Skeletal muscle satellite cell (primary cell): ENCODE results near the gene FHL2.

ENCODE experiments used
- H3K27me3 ChIP-seq: 2 replicates; pipeline ENCODE4 v1.7.0; 2013; ENCODE audit warnings: low read length; ENCODE audit not compliant: control insufficient read depth, insufficient read depth
- H3K36me3 ChIP-seq: 2 replicates; pipeline ENCODE4 v1.7.0; 2013; ENCODE audit warnings: mild to moderate bottlenecking, control low read depth, low read length; ENCODE audit not compliant: insufficient read depth
- H3K4me1 ChIP-seq: 2 replicates; pipeline ENCODE4 v1.7.0; 2013; ENCODE audit warnings: low read length; ENCODE audit not compliant: control insufficient read depth, insufficient read depth
- H3K4me2 ChIP-seq: 2 replicates; pipeline ENCODE4 v1.7.0; 2013; ENCODE audit warnings: mild to moderate bottlenecking, low read length
- H3K4me3 ChIP-seq: 2 replicates; pipeline ENCODE4 v1.7.0; 2013; ENCODE audit warnings: low read length
- H3K9ac ChIP-seq: 2 replicates; pipeline ENCODE4 v1.7.0; 2013; ENCODE audit warnings: mild to moderate bottlenecking, low read depth, low read length, moderate library complexity
- H3K9me3 ChIP-seq: replicated peaks from 2 replicates; pipeline ENCODE4 v1.7.0; 2013; ENCODE audit warnings: mild to moderate bottlenecking, control low read depth, low read length

The FHL2 gene

GRCh38 chr2:105384861-105385260, 14.0 kb downstream of the FHL2 start:
- no peaks in the 10 kb centered on the region for H3K9me3 ChIP-seq
- no peak overlapping the region for H3K4me2 ChIP-seq
- no peaks in the 10 kb centered on the region for H3K27me3 ChIP-seq
- H3K4me1 ChIP-seq: peaks cover 68% of the 10 kb centered on the region
- H3K4me3 ChIP-seq: no peak overlapping the region
- no peak overlapping the region for H3K9ac ChIP-seq
- H3K36me3 ChIP-seq: peaks cover 88% of the 10 kb centered on the region

GRCh38 chr2:105384216-105384615, 14.6 kb downstream of the FHL2 start:
- Histone ChIP-seq H3K4me3 (no peak overlapping the region), H3K36me3 (peaks cover 88% of the 10 kb centered on the region), H3K4me1 (peaks cover 67% of the 10 kb centered on the region), H3K27me3 (no peaks in the 10 kb centered on the region), H3K9ac (no peak overlapping the region), H3K9me3 (no peaks in the 10 kb centered on the region), H3K4me2 (no peak overlapping the region)

GRCh38 chr2:105383432-105384166, 15.3 kb downstream of the FHL2 start:
- no peak overlapping the region for H3K4me3 ChIP-seq
- no peak overlapping the region for H3K9ac ChIP-seq
- peaks cover 66% of the 10 kb centered on the region for H3K4me1 ChIP-seq
- H3K4me2 ChIP-seq: no peak overlapping the region
- H3K9me3 ChIP-seq: no peaks in the 10 kb centered on the region
- no peaks in the 10 kb centered on the region for H3K27me3 ChIP-seq
- H3K36me3 ChIP-seq: peaks cover 93% of the 10 kb centered on the region

GRCh38 chr2:105382177-105382576, 16.7 kb downstream of the FHL2 start:
- H3K9me3 ChIP-seq: no peaks in the 10 kb centered on the region
- H3K27me3 ChIP-seq: no peaks in the 10 kb centered on the region
- no peak overlapping the region for H3K4me3 ChIP-seq
- H3K4me1 ChIP-seq: peaks cover 65% of the 10 kb centered on the region
- no peak overlapping the region for H3K4me2 ChIP-seq
- H3K9ac ChIP-seq: peak overlapping the region; percentile 32
- peaks cover 92% of the 10 kb centered on the region for H3K36me3 ChIP-seq

GRCh38 chr2:105381101-105381668, 17.7 kb downstream of the FHL2 start:
- Histone ChIP-seq H3K4me2 (peak overlapping the region; percentile 5), H3K4me3 (no peak overlapping the region), H3K4me1 (peaks cover 70% of the 10 kb centered on the region), H3K36me3 (peaks cover 93% of the 10 kb centered on the region), H3K27me3 (no peaks in the 10 kb centered on the region), H3K9ac (peak overlapping the region; percentile 32), H3K9me3 (no peaks in the 10 kb centered on the region)

GRCh38 chr2:105380432-105381100, 18.3 kb downstream of the FHL2 start:
- Histone ChIP-seq H3K9me3 (no peaks in the 10 kb centered on the region), H3K9ac (peak overlapping the region; percentile 32), H3K36me3 (peaks cover 93% of the 10 kb centered on the region), H3K4me1 (peaks cover 73% of the 10 kb centered on the region), H3K27me3 (no peaks in the 10 kb centered on the region), H3K4me3 (no peak overlapping the region), H3K4me2 (peak overlapping the region; percentile 3)

- no peaks in the 10 kb centered on the region for H3K9me3 ChIP-seq
- H3K9ac ChIP-seq: peak overlapping the region; percentile 32
- no peak overlapping the region for H3K4me2 ChIP-seq
- H3K27me3 ChIP-seq: no peaks in the 10 kb centered on the region
- H3K36me3 ChIP-seq: peaks cover 90% of the 10 kb centered on the region
- H3K4me1 ChIP-seq: peaks cover 81% of the 10 kb centered on the region
- H3K4me3 ChIP-seq: no peak overlapping the region
These were observed 19.1 kb downstream of the FHL2 start for GRCh38 chr2:105379741-105380186.

GRCh38 chr2:105378921-105379383, 19.9 kb downstream of the FHL2 start:
- Histone ChIP-seq H3K4me2 (no peak overlapping the region), H3K27me3 (no peaks in the 10 kb centered on the region), H3K9ac (no peak overlapping the region), H3K4me3 (no peak overlapping the region), H3K36me3 (peaks cover 90% of the 10 kb centered on the region), H3K4me1 (peaks cover 89% of the 10 kb centered on the region), H3K9me3 (no peaks in the 10 kb centered on the region)

GRCh38 chr2:105378276-105378840, 20.5 kb downstream of the FHL2 start:
- peaks cover 90% of the 10 kb centered on the region for H3K4me1 ChIP-seq
- H3K4me3 ChIP-seq: no peak overlapping the region
- peak overlapping the region; percentile 20 for H3K9ac ChIP-seq
- peak overlapping the region; percentile 2 for H3K4me2 ChIP-seq
- H3K36me3 ChIP-seq: peaks cover 90% of the 10 kb centered on the region
- H3K27me3 ChIP-seq: no peaks in the 10 kb centered on the region
- no peaks in the 10 kb centered on the region for H3K9me3 ChIP-seq

GRCh38 chr2:105377871-105378270, 21.0 kb downstream of the FHL2 start:
- Histone ChIP-seq H3K9ac (peak overlapping the region; percentile 20), H3K9me3 (no peaks in the 10 kb centered on the region), H3K36me3 (peaks cover 90% of the 10 kb centered on the region), H3K4me1 (peaks cover 94% of the 10 kb centered on the region), H3K4me2 (no peak overlapping the region), H3K4me3 (no peak overlapping the region), H3K27me3 (no peaks in the 10 kb centered on the region)

- Histone ChIP-seq H3K9ac (peak overlapping the region; percentile 59), H3K36me3 (peaks cover 90% of the 10 kb centered on the region), H3K4me3 (no peak overlapping the region), H3K4me1 (peaks cover 93% of the 10 kb centered on the region), H3K27me3 (no peaks in the 10 kb centered on the region), H3K4me2 (no peak overlapping the region), H3K9me3 (no peaks in the 10 kb centered on the region)
These were observed 22.0 kb downstream of the FHL2 start for GRCh38 chr2:105376789-105377240.
